ENCODE measurements around the gene ZNF835. TPM values are rescaled to one million over a fixed set of nuclear protein-coding genes. Genes with fewer than 3 reads are reported as not detected.

Gene ZNF835
- polyA plus RNA-seq, 3 donors = 0.07 TPM; not detected in 2

GRCh38 chr19:56642711-56643459, 28.7 kb downstream of the ZNF835 start, which contains the start of gene SMIM17:
SMIM17 (plus strand) TSS chr19:56643159; CDS start chr19:56645668, 2,509 bp downstream.
- H3K27ac ChIP-seq (ENCODE audit: low read depth in 1 of 2, low read length in 2 of 2) = no peak within 1 kb of the TSS
- intact Hi-C loops (cut with micrococcal nuclease) = no loop called here

DNA sequence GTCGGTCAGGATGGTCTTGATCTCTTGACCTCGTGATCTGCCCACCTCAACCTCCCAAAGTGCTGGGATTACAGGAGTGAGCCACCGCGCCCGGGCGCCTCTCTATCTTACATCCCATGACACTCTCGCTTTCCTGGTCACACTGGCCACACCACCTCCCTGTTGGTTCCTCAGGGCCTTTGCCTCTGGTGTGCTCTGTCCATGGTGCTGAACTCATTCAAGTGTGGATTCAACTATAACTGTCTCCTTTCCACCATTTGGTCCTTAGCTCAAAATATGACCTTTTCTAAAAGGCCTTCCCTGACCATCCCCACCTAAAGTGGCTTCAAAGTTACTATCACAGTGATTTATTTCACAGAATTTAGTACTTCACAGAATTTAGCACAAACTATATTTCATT, 32.3 kb downstream of the ZNF835 start:
- peaks cover 0 to 10% of the 10 kb centered on the region in 2 donors for H3K27me3 ChIP-seq (ENCODE audit: control insufficient read depth in 2 of 2, insufficient read depth in 2 of 2, low read length in 2 of 2)
- 33% methylated on average over 5 of the region's 7 CpGs for WGBS (ENCODE audit: insufficient coverage)
- intact Hi-C loops (cut with micrococcal nuclease) = no loop called here
- no peak overlapping the region for H2AFZ ChIP-seq (ENCODE audit: insufficient read depth, low read depth, low read length, poor library complexity, severe bottlenecking)
- H3K4me3 Mint-ChIP-seq = no peak overlapping the region
- H3K79me2 ChIP-seq (ENCODE audit: insufficient read depth, low read length) = no peaks in the 10 kb centered on the region
- H4K20me1 ChIP-seq (ENCODE audit: insufficient read depth, low read length) = no peaks in the 10 kb centered on the region
- H3K4me2 ChIP-seq (replicated peaks; ENCODE audit: extremely low read depth, low read length, poor library complexity, severe bottlenecking) = no peak overlapping the region
- no peaks in the 10 kb centered on the region for H3K36me3 Mint-ChIP-seq
- H3K9me3 ChIP-seq (replicated peaks in 1 of 2; ENCODE audit: control insufficient read depth in 1 of 2, insufficient read depth in 1 of 2, low read length in 2 of 2) = peaks cover 74 to 77% of the 10 kb centered on the region in 2 donors
- H3K27ac Mint-ChIP-seq = no peak overlapping the region
- DNase-seq = no peak
- H3K27ac ChIP-seq (ENCODE audit: low read depth in 1 of 2, low read length in 2 of 2) = no peak overlapping the region
- no peak for TF ChIP-seq CTCF (IDR thresholded peaks at IDR 0.05)
- peaks cover 5 to 12% (median 9%) of the 10 kb centered on the region in 3 donors for H3K27me3 Mint-ChIP-seq (ENCODE audit: low read depth in 3 of 3)
- no peaks in the 10 kb centered on the region for H3K36me3 ChIP-seq (replicated peaks in 1 of 2; ENCODE audit: control insufficient read depth in 1 of 2, insufficient read depth in 2 of 2, low read length in 2 of 2)
- H3K4me3 ChIP-seq (replicated peaks in 1 of 3; ENCODE audit: low read depth in 2 of 3, low read length in 3 of 3) = no peak overlapping the region
- no peak overlapping the region for H3K9ac ChIP-seq (ENCODE audit: insufficient read depth, low read length, poor library complexity, severe bottlenecking)
- no peaks in the 10 kb centered on the region for H3K4me1 ChIP-seq (ENCODE audit: control insufficient read depth in 1 of 2, insufficient read depth in 2 of 2, low read length in 2 of 2)
- no peaks in the 10 kb centered on the region for H3K4me1 Mint-ChIP-seq
- H3K9me3 Mint-ChIP-seq = peaks cover 34 to 74% (median 63%) of the 10 kb centered on the region in 7 donors

More at GRCh38 chr19:56642711-56643459, 28.7 kb downstream of the ZNF835 start, which contains the start of gene SMIM17:
- no peak for DNase-seq
- H2AFZ ChIP-seq (ENCODE audit: insufficient read depth, low read depth, low read length, poor library complexity, severe bottlenecking) = no peak within 1 kb of the TSS
- no peaks in the 10 kb centered on the region for H3K36me3 ChIP-seq (replicated peaks in 1 of 2; ENCODE audit: control insufficient read depth in 1 of 2, insufficient read depth in 2 of 2, low read length in 2 of 2)
- no peaks in the 10 kb centered on the region for H4K20me1 ChIP-seq (ENCODE audit: insufficient read depth, low read length)
- no peaks in the 10 kb centered on the region for H3K4me1 Mint-ChIP-seq
- peaks cover 81 to 86% of the 10 kb centered on the region in 2 donors for H3K9me3 ChIP-seq (replicated peaks in 1 of 2; ENCODE audit: control insufficient read depth in 1 of 2, insufficient read depth in 1 of 2, low read length in 2 of 2)
- H3K79me2 ChIP-seq (ENCODE audit: insufficient read depth, low read length) = no peaks in the 10 kb centered on the region
- no peak within 1 kb of the TSS for H3K9ac ChIP-seq (ENCODE audit: insufficient read depth, low read length, poor library complexity, severe bottlenecking)
- H3K4me2 ChIP-seq (replicated peaks; ENCODE audit: extremely low read depth, low read length, poor library complexity, severe bottlenecking) = no peak within 1 kb of the TSS
- no peaks in the 10 kb centered on the region for H3K36me3 Mint-ChIP-seq
- peaks cover 45 to 76% (median 65%) of the 10 kb centered on the region in 7 donors for H3K9me3 Mint-ChIP-seq
- TF ChIP-seq CTCF (IDR thresholded peaks at IDR 0.05) = no peak
- peaks cover 5 to 12% (median 12%) of the 10 kb centered on the region in 3 donors for H3K27me3 Mint-ChIP-seq (ENCODE audit: low read depth in 3 of 3)
- H3K27me3 ChIP-seq (ENCODE audit: control insufficient read depth in 2 of 2, insufficient read depth in 2 of 2, low read length in 2 of 2) = peaks cover 0 to 10% of the 10 kb centered on the region in 2 donors
- 11% methylated on average over 44 of the region's 60 CpGs for WGBS (ENCODE audit: insufficient coverage)
- H3K27ac Mint-ChIP-seq = no peak within 1 kb of the TSS
- H3K4me1 ChIP-seq (ENCODE audit: control insufficient read depth in 1 of 2, insufficient read depth in 2 of 2, low read length in 2 of 2) = no peaks in the 10 kb centered on the region
- H3K4me3 ChIP-seq (replicated peaks in 1 of 3; ENCODE audit: low read depth in 2 of 3, low read length in 3 of 3) = no peak within 1 kb of the TSS
- no peak within 1 kb of the TSS for H3K4me3 Mint-ChIP-seq

Measured in CD14-positive monocyte (primary cell).